ENCODE measurements around the gene USP13. TPM values are rescaled to one million over a fixed set of nuclear protein-coding genes. Genes with fewer than 3 reads are reported as not detected.

The USP13 gene
- total and polyA plus RNA-seq, 2 of the 13 experiments (the other 11 are each of a cell fraction or from before 2014, with no cell fraction given), result 15.9 to 36.7 TPM

- 29% methylated on average over 12 of the region's 12 CpGs for WGBS (ENCODE audit: low lambda C conversion rate)
- Histone ChIP-seq H3K79me2 (ENCODE audit: insufficient read depth, low read length) (peaks cover 34% of the 10 kb centered on the region), H2AFZ (ENCODE audit: low read length) (no peak overlapping the region), H3K4me2 (ENCODE audit: low read depth, low read length) (peak overlapping the region; percentile 77), H3K27ac (ENCODE audit: extremely low read length, insufficient read depth, low read length) (peak overlapping the region; percentile 78), H3K4me3 (replicated peaks in 1 of 3; ENCODE audit: insufficient read depth in 1 of 3, low read depth in 2 of 3, low read length in 3 of 3) (peak overlapping the region; percentile 17 to 59 (median 58); a peak in 5 of 6 replicates), H3K27me3 (ENCODE audit: control insufficient read depth in 1 of 2, insufficient read depth in 2 of 2, low read length in 2 of 2) (no peaks in the 10 kb centered on the region), H3K9me3 (ENCODE audit: low read length) (no peaks in the 10 kb centered on the region), H3K9ac (ENCODE audit: insufficient read depth, low read depth, low read length) (peak overlapping the region; percentile 75), H4K20me1 (ENCODE audit: insufficient read depth, low read length) (no peaks in the 10 kb centered on the region), H3K4me1 (ENCODE audit: insufficient read depth, low read length) (peaks cover 97% of the 10 kb centered on the region), H3K36me3 (replicated peaks in 1 of 2; ENCODE audit: control insufficient read depth in 1 of 2, insufficient read depth in 2 of 2, low read length in 2 of 2) (peaks cover 20 to 35% of the 10 kb centered on the region in 2 experiments; a peak in 4 of 5 replicates)
- FAIRE-seq (peak; percentile 42), ATAC-seq (peak; percentile 95), DNase-seq (ENCODE audit: low spot score) (peak; percentile 91)
- ChIA-PET CTCF (ENCODE audit: low intra/inter-chr PET ratio, low total read pairs) (no interaction called here), POLR2A (interaction anchor here (1.5 to 2.4 kb wide), 2 partner anchors 90 to 96 kb away, joined by 4 to 10 read pairs; no protein-coding TSS in a partner anchor)
- in situ Hi-C loops (cut with HindIII; ENCODE audit: extremely low pct_ligation_motif_present, low pct_unique_long_range_greater_than_20kb), result no loop called here
- BruUV-seq (replicated peaks), result no TSS peak
- intact Hi-C loops (cut with micrococcal nuclease; ENCODE audit: unreplicated experiment), result no loop called here
- TF ChIP-seq ZNF547 (CRISPR knock-in tag; IDR thresholded peaks at IDR 0.05) (no peak), HCFC1 (IDR thresholded peaks at IDR 0.05; ENCODE audit: low read depth, low read length) (no peak), ZFP36L1 (CRISPR knock-in tag; IDR thresholded peaks at IDR 0.05) (peak; percentile 51; the same call in 1 of the 2 replicates), KLF12 (CRISPR knock-in tag; IDR thresholded peaks at IDR 0.05; ENCODE audit: borderline replicate concordance) (peak; percentile 48; the same call in 1 of the 2 replicates), ZNF569 (CRISPR knock-in tag; IDR thresholded peaks at IDR 0.05; ENCODE audit: borderline replicate concordance) (0 out of 2 replicates have a peak, but pooled peaks have one; percentile 59), MED1 (CRISPR knock-in tag; IDR thresholded peaks at IDR 0.05) (peak; percentile 98), ZNF792 (CRISPR knock-in tag; IDR thresholded peaks at IDR 0.05) (peak; percentile 76; the same call in 1 of the 2 replicates), ZNF205 (CRISPR knock-in tag; IDR thresholded peaks at IDR 0.05) (peak; percentile 43; the same call in 1 of the 2 replicates), DRAP1 (CRISPR knock-in tag; IDR thresholded peaks at IDR 0.05) (peak; percentile 70), MED13 (CRISPR knock-in tag; IDR thresholded peaks at IDR 0.05) (no peak; the same call in 1 of the 2 replicates), ZBTB38 (CRISPR knock-in tag; IDR thresholded peaks at IDR 0.05) (peak; percentile 61), GTF3A (CRISPR knock-in tag; conservative IDR thresholded peaks at IDR 0.05) (no peak), ZNF101 (CRISPR knock-in tag; IDR thresholded peaks at IDR 0.05; ENCODE audit: borderline replicate concordance, low read depth) (no peak), ARID5B (CRISPR knock-in tag; IDR thresholded peaks at IDR 0.05) (peak; percentile 94), MXD4 (CRISPR knock-in tag; IDR thresholded peaks at IDR 0.05) (no peak; the same call in 1 of the 2 replicates), ZNF235 (CRISPR knock-in tag; IDR thresholded peaks at IDR 0.05; ENCODE audit: borderline replicate concordance) (no peak), MBD4 (IDR thresholded peaks at IDR 0.05; ENCODE audit: borderline replicate concordance, low read length) (peak; percentile 57; the same call in 1 of the 2 replicates), CREBL2 (CRISPR knock-in tag; IDR thresholded peaks at IDR 0.05; ENCODE audit: borderline replicate concordance) (no peak), RFX1 (IDR thresholded peaks at IDR 0.05) (no peak)
- TF ChIP-seq, protein P1, sequence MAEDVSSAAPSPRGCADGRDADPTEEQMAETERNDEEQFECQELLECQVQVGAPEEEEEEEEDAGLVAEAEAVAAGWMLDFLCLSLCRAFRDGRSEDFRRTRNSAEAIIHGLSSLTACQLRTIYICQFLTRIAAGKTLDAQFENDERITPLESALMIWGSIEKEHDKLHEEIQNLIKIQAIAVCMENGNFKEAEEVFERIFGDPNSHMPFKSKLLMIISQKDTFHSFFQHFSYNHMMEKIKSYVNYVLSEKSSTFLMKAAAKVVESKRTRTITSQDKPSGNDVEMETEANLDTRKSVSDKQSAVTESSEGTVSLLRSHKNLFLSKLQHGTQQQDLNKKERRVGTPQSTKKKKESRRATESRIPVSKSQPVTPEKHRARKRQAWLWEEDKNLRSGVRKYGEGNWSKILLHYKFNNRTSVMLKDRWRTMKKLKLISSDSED (CRISPR knock-in tag; IDR thresholded peaks at IDR 0.05), result no peak
Measured at GRCh38 chr3:179739816-179740594, 87.2 kb downstream of the USP13 start.

All from HepG2 (cell line).